Lower leg skin (tissue), 4 donors: ENCODE measurements around the gene MGA. TPM values are rescaled to one million over a fixed set of nuclear protein-coding genes. Genes with fewer than 3 reads are reported as not detected.

Experiments used
- DNase-seq, 2 donors: peaks; one replicate each; pipeline ENCODE4 v3.0.0-alpha.2; 2019; ENCODE audit warnings: low spot score in 2 of 2
- H3K4me3 ChIP-seq: fragments of 200-600 bp; sonication (generic); 2 replicates; pipeline ENCODE4 v1.5.1; 2017; ENCODE audit warnings: mild to moderate bottlenecking, low read depth; ENCODE audit not compliant: poor library complexity, severe bottlenecking
- CTCF ChIP-seq, 3 donors: fragments of 450-650 bp; IDR thresholded peaks; one replicate each; pipeline ENCODE4 v1.5.1; 2016; ENCODE audit warnings: antibody characterized with exemption in 3 of 3, mild to moderate bottlenecking in 3 of 3, moderate library complexity in 2 of 3
- POLR2A ChIP-seq, 2 donors: fragments of 450-650 bp; IDR thresholded peaks; one replicate each; pipeline ENCODE4 v1.6.1; 2016 to 2017; ENCODE audit warnings: antibody characterized with exemption in 2 of 2, mild to moderate bottlenecking in 1 of 2, moderate library complexity in 1 of 2
- WGBS, 2 donors: methylation state at CpG; one replicate each; pipeline ENCODE4 v1.1.5; 2018; 5-methylcytosine and 5-hydroxymethylcytosine counted together
- intact Hi-C: fragments of 100-400 bp; cut with DNase I; formaldehyde crosslinking; loops from one replicate; pipeline ENCODE4 v1.15.0; 2023; ENCODE audit warnings: low total_unique reads
- total RNA-seq, 4 donors: library from RNA; depleted of rRNA; stranded (reverse); fragments of >200 nt; gene quantifications; one replicate each; pipeline ENCODE4 v1.1.0, GENCODE V29; 2016

The MGA gene
- total RNA-seq, 4 donors from 2014 or later, result 17.2 to 24.1 (median 20.7) TPM

DNA sequence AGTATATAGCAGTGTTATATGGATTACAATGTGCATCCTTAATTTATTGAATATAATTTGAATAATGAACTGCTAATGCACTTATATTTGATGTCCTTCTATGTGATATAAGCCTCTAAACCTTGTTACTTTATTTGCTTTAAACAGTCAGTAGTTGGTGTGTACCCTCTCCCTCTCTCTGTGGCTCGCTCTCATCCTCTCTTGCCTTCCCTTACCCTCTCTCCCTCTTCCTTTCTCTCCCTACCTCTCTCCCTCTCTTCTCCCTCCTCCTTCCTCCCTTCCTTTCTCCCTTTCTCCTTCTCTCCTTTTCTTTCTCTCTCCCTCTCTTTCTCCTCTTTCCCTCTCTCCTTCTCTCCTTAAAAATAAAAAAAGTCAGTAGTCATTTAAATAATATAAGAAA lies 28.9 kb downstream of the MGA start:
- WGBS, 2 donors, result 91 to 100% methylated on average over 1 of the region's 1 CpG
- no peak for TF ChIP-seq POLR2A (IDR thresholded peaks at IDR 0.05)
- no peak for TF ChIP-seq CTCF (IDR thresholded peaks at IDR 0.05)
- no peak for DNase-seq
- intact Hi-C loops, result no loop called here
- H3K4me3 ChIP-seq, result no peak overlapping the region

DNA sequence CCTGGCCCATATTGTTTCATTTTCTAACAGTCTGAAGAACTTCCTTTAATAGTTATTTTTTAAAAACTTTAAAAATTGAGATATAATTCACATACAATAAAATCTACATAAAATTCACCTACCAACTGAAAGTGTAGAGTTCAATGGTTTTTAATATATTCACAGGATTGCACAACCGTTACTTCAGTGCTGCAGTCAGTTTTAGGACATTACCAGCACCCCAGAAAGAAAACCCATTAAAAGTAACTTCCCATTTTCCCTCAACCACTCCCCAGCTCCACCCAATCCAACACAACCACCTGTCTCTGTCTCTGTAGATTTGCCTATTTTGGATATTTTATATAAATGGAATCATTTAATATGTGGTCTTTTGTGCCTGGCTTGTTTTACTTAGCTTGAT lies 29.6 kb downstream of the MGA start:
- intact Hi-C loops, result no loop called here
- 87 to 96% methylated on average over 1 of the region's 1 CpG for WGBS, 2 donors
- no peak for TF ChIP-seq CTCF (IDR thresholded peaks at IDR 0.05)
- no peak for TF ChIP-seq POLR2A (IDR thresholded peaks at IDR 0.05)
- no peak for DNase-seq
- H3K4me3 ChIP-seq, result no peak overlapping the region

DNA sequence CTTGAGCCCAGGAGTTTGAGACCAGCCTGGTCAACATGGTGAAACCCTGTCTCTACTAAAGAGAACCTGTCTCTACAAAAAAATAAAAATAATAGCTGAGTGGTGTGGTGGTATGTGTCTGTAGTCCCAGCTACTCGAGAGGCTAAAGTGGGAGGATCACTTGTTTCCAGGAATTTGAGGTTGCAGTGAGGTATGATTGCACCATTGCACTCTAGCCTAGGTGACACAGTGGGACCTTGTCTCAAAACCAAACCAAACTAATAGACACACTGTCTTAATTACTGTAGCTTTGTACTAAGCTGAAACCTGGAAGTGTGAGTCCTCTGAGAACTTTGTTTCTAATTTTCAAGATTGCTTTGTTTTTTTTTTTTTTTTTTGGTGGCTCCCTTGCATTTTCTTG lies 30.4 kb downstream of the MGA start:
- intact Hi-C loops, result no loop called here
- no peak for TF ChIP-seq POLR2A (IDR thresholded peaks at IDR 0.05)
- no peak for TF ChIP-seq CTCF (IDR thresholded peaks at IDR 0.05)
- no peak overlapping the region for H3K4me3 ChIP-seq
- WGBS, 2 donors, result 70 to 77% methylated on average over 1 of the region's 1 CpG
- no peak for DNase-seq

DNA sequence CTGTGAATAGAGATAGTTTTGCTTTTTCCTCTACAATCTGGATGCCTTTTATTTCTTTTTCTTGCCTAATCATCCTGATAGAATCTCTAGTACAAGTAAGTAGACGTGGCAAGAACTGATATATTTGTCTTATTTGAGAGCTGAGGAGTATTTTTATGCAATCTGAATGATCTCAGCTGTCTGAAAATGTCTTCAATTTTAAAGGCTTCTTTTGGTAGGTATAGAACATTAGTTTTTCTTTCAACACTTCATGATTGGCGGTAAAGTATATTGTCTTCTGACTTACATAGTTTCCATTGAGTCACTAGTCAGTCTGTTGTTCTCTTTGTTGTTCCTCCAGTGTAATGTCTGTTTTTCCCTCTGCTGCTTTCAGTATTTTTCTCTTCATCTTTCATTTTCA lies 31.3 kb downstream of the MGA start:
- DNase-seq, result no peak
- WGBS, 2 donors, result 60 to 77% methylated on average over 2 of the region's 2 CpGs
- no peak overlapping the region for H3K4me3 ChIP-seq
- intact Hi-C loops, result no loop called here
- TF ChIP-seq CTCF (IDR thresholded peaks at IDR 0.05) (no peak), POLR2A (IDR thresholded peaks at IDR 0.05) (no peak)

- intact Hi-C loops, result no loop called here
- H3K4me3 ChIP-seq, result no peak overlapping the region
- TF ChIP-seq POLR2A (IDR thresholded peaks at IDR 0.05), result no peak
- no peak for TF ChIP-seq CTCF (IDR thresholded peaks at IDR 0.05)
- 79 to 80% methylated on average over 4 of the region's 4 CpGs for WGBS, 2 donors
- no peak for DNase-seq
These were observed 31.8 kb downstream of the MGA start for GRCh38 chr15:41692049-41692448.

DNA sequence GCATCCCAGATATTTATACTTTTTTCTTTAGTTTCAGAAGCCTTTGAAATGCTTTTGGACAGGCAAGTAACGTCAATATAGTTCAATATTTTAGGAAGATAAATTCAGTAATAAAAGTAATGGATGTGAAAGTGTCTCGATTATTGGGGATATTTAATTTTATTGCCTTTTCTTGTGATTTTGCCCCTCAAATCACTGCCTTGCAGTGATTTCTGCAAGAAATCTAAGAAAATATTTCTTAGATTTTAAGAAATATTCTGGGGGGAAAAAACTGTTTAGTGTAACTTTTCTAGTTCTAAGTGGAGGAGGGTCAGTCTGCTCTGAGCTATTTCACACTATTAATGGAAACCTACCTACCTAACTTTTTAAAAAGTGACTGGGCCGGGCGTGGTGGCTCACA lies 33.6 kb downstream of the MGA start:
- no peak for TF ChIP-seq POLR2A (IDR thresholded peaks at IDR 0.05)
- no peak for TF ChIP-seq CTCF (IDR thresholded peaks at IDR 0.05)
- WGBS, 2 donors, result 85 to 95% methylated on average over 4 of the region's 4 CpGs
- DNase-seq, result no peak
- no peak overlapping the region for H3K4me3 ChIP-seq
- intact Hi-C loops, result no loop called here
